Activated T-cell treated with anti-CD3 and anti-CD28 coated beads, Interleukin-2, amount 50 U/mL, for 72 hours (primary cell): Measurements from ENCODE around the gene KRT40. TPM values are rescaled to one million over a fixed set of nuclear protein-coding genes. Genes with fewer than 3 reads are reported as not detected.
"Not testable (repeated sequence)": the region's sequence is repeated elsewhere in the genome, so short reads cannot be mapped to it uniquely, and the experiment has no call there.

Source experiments
- ATAC-seq, 2 donors: fragments of 150-1000 bp; cut with Tn5 transposase; replicated peaks in 1 of 2; 2 replicates each; pipeline ENCODE4 v1.10.0; 2021; ENCODE audit warnings: moderate library complexity in 2 of 2, mild to moderate bottlenecking in 1 of 2
- DNase-seq, 2 donors: peaks; one replicate each; pipeline ENCODE4 v3.0.0; 2021 to 2022; ENCODE audit warnings: mixed read lengths in 1 of 2
- H3K27ac Mint-ChIP-seq: one replicate; pipeline ENCODE4 v1.8.0; 2022; ENCODE audit warnings: mild to moderate bottlenecking, moderate library complexity, mixed read lengths
- H3K27me3 Mint-ChIP-seq: one replicate; pipeline ENCODE4 v1.8.0; 2022; ENCODE audit warnings: low read depth, mixed read lengths
- H3K36me3 Mint-ChIP-seq, 2 donors: one replicate each; pipeline ENCODE4 v1.8.0; 2022; ENCODE audit warnings: mixed read lengths in 2 of 2, mild to moderate bottlenecking in 1 of 2; ENCODE audit not compliant: insufficient read depth in 2 of 2
- H3K4me1 Mint-ChIP-seq: one replicate; pipeline ENCODE4 v1.8.0; 2022; ENCODE audit warnings: low read depth, mixed read lengths
- H3K4me3 Mint-ChIP-seq, 2 donors: one replicate each; pipeline ENCODE4 v1.8.0; 2022; ENCODE audit warnings: mild to moderate bottlenecking in 2 of 2, mixed read lengths in 2 of 2, moderate library complexity in 2 of 2
- H3K9me3 Mint-ChIP-seq, 2 donors: one replicate each; pipeline ENCODE4 v1.8.0; 2022; ENCODE audit warnings: mixed read lengths in 2 of 2
- total RNA-seq, 2 donors: library from RNA; stranded (reverse); gene quantifications; one replicate each; pipeline ENCODE4 v1.2.3, GENCODE V29; 2022

Gene KRT40
- total RNA-seq, 2 donors from 2014 or later = not detected

GRCh38 chr17:41009936-41010335, 25.8 kb upstream of the KRT40 start:
- no peaks in the 10 kb centered on the region for H3K9me3 Mint-ChIP-seq
- no peak for DNase-seq
- H3K4me1 Mint-ChIP-seq = no peaks in the 10 kb centered on the region
- ATAC-seq = no peak
- no peak overlapping the region for H3K27ac Mint-ChIP-seq
- no peaks in the 10 kb centered on the region for H3K27me3 Mint-ChIP-seq
- no peak overlapping the region for H3K4me3 Mint-ChIP-seq
- no peaks in the 10 kb centered on the region for H3K36me3 Mint-ChIP-seq

- no peak overlapping the region for H3K4me3 Mint-ChIP-seq
These were observed 25.2 kb upstream of the KRT40 start for GRCh38 chr17:41009301-41009760.

GRCh38 chr17:41008811-41009210, 24.7 kb upstream of the KRT40 start, which contains the start of gene KRTAP3-1:
TSS of gene KRTAP3-1 (minus strand) at chr17:41009128. CDS start at chr17:41009074, 54 bp downstream.
- no peak within 1 kb of the TSS for H3K27ac Mint-ChIP-seq
- ATAC-seq (no peak), DNase-seq (no peak)
- no peaks in the 10 kb centered on the region for H3K36me3 Mint-ChIP-seq
- no peaks in the 10 kb centered on the region for H3K4me1 Mint-ChIP-seq
- H3K9me3 Mint-ChIP-seq = no peaks in the 10 kb centered on the region
- H3K27me3 Mint-ChIP-seq = no peaks in the 10 kb centered on the region
- no peak within 1 kb of the TSS for H3K4me3 Mint-ChIP-seq

More at GRCh38 chr17:41009301-41009760, 25.2 kb upstream of the KRT40 start:
- H3K4me1 Mint-ChIP-seq = no peaks in the 10 kb centered on the region
- ATAC-seq = no peak
- H3K9me3 Mint-ChIP-seq = no peaks in the 10 kb centered on the region
- H3K27ac Mint-ChIP-seq = no peak overlapping the region
- DNase-seq = no peak
- no peaks in the 10 kb centered on the region for H3K27me3 Mint-ChIP-seq
- H3K36me3 Mint-ChIP-seq = no peaks in the 10 kb centered on the region

DNA sequence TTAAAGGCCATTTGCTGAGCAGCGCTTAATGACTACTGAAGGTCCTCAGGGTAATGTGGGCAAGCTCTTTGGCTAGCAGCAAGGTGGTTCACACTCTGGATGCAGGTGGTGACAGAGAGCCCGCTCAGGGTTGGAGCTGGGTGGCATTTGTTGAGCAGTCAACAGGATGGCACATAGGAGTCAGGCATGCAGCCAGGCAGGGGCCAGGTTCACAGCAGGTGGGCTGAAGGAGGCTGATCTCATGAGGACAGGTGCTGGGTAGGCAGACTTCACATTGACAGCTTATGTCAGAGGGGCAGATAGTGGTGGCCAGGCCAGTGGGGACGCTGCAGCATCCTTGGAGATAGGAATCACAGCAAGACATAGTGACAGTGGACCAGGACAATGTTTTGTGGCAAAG, 20.3 kb upstream of the KRT40 start:
- no peak overlapping the region for H3K27ac Mint-ChIP-seq
- no peaks in the 10 kb centered on the region for H3K36me3 Mint-ChIP-seq
- peaks cover 6% of the 10 kb centered on the region for H3K4me1 Mint-ChIP-seq
- H3K9me3 Mint-ChIP-seq = no peaks in the 10 kb centered on the region
- no peak overlapping the region for H3K4me3 Mint-ChIP-seq
- DNase-seq (no peak), ATAC-seq (no peak)
- peaks cover 2% of the 10 kb centered on the region for H3K27me3 Mint-ChIP-seq

- Mint-ChIP-seq H3K27ac (no peak overlapping the region), H3K36me3 (no peaks in the 10 kb centered on the region), H3K9me3 (no peaks in the 10 kb centered on the region), H3K27me3 (peaks cover 7% of the 10 kb centered on the region), H3K4me1 (peaks cover 6% of the 10 kb centered on the region), H3K4me3 (no peak overlapping the region)
- DNase-seq = no peak
- no peak for ATAC-seq
These were observed 19.8 kb upstream of the KRT40 start for GRCh38 chr17:41003926-41004325.

GRCh38 chr17:41002814-41003213, 18.7 kb upstream of the KRT40 start:
- H3K4me1 Mint-ChIP-seq = peaks cover 6% of the 10 kb centered on the region
- H3K27ac Mint-ChIP-seq = no peak overlapping the region
- no peak overlapping the region for H3K4me3 Mint-ChIP-seq
- DNase-seq = no peak
- H3K9me3 Mint-ChIP-seq = no peaks in the 10 kb centered on the region
- peaks cover 15% of the 10 kb centered on the region for H3K27me3 Mint-ChIP-seq
- peak in 1 of 2 donors; percentile 50 for ATAC-seq
- H3K36me3 Mint-ChIP-seq = no peaks in the 10 kb centered on the region

GRCh38 chr17:41001795-41002194, 17.7 kb upstream of the KRT40 start:
- Mint-ChIP-seq H3K27me3 (peaks cover 24% of the 10 kb centered on the region), H3K4me3 (no peak overlapping the region), H3K27ac (no peak overlapping the region), H3K36me3 (no peaks in the 10 kb centered on the region), H3K9me3 (no peaks in the 10 kb centered on the region), H3K4me1 (peaks cover 6% of the 10 kb centered on the region)
- no peak for ATAC-seq
- DNase-seq = no peak

GRCh38 chr17:40999563-40999962, 15.4 kb upstream of the KRT40 start, which contains the start of gene KRTAP3-2:
TSS of gene KRTAP3-2 (minus strand) at chr17:40999906. CDS start at chr17:40999853, 53 bp downstream.
- H3K27ac Mint-ChIP-seq, H3K4me1 Mint-ChIP-seq, ATAC-seq, DNase-seq, H3K9me3 Mint-ChIP-seq, H3K4me3 Mint-ChIP-seq, H3K36me3 Mint-ChIP-seq: not testable (repeated sequence)
- H3K27me3 Mint-ChIP-seq = peaks cover 36% of the 10 kb centered on the region

- ATAC-seq (no peak), DNase-seq (no peak)
- Mint-ChIP-seq H3K36me3 (no peaks in the 10 kb centered on the region), H3K27ac (no peak overlapping the region), H3K4me1 (no peaks in the 10 kb centered on the region), H3K27me3 (peaks cover 54% of the 10 kb centered on the region), H3K9me3 (no peaks in the 10 kb centered on the region), H3K4me3 (no peak overlapping the region)
These were observed 13.2 kb upstream of the KRT40 start for GRCh38 chr17:40997361-40997760.

DNA sequence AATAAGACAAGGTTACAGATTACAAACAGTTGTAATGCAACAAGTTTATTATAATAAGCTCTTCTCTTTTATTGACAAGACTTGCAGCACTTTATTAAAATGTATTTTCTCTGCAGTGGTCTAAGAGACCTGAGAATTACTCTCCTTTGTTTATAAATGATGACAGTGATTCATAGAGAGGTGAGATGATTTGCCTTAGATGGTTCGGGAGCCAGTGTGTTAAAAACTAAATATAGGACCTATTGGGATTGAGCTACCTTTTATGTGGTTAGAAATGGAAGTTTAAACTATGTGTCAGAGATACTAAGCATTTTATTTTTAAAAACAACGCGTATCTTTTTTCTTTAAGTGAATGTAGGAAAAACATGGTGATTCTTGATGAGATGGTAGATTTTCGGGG, 12.7 kb upstream of the KRT40 start:
- DNase-seq (no peak), ATAC-seq (no peak)
- H3K9me3 Mint-ChIP-seq = no peaks in the 10 kb centered on the region
- H3K4me3 Mint-ChIP-seq = no peak overlapping the region
- H3K27ac Mint-ChIP-seq = no peak overlapping the region
- H3K4me1 Mint-ChIP-seq = no peaks in the 10 kb centered on the region
- peaks cover 56% of the 10 kb centered on the region for H3K27me3 Mint-ChIP-seq
- no peaks in the 10 kb centered on the region for H3K36me3 Mint-ChIP-seq

DNA sequence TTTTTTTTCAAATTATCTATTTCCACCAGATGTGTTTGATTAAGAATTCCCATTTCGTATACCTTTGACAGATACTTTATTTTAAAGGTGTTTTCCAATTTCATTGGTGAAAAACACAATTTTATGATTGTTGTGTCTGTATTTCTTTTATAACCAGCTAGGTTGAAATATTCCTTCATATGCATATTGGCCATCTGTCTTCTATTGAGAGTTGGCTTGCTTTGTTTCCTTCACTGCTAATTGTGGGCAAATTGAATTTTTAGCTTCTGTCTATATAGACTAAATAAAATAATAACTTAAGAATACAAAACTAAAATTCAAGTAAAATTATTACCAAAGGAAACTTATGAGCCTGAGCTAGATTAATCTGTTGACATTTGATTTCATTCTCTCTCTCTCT, 11.0 kb upstream of the KRT40 start:
- Mint-ChIP-seq H3K27ac (no peak overlapping the region), H3K36me3 (no peaks in the 10 kb centered on the region), H3K27me3 (peaks cover 56% of the 10 kb centered on the region), H3K9me3 (no peaks in the 10 kb centered on the region), H3K4me3 (no peak overlapping the region), H3K4me1 (no peaks in the 10 kb centered on the region)
- DNase-seq (no peak), ATAC-seq (no peak)

GRCh38 chr17:40993839-40994238, 9.7 kb upstream of the KRT40 start, which contains the start of gene KRTAP3-3:
TSS of gene KRTAP3-3 (minus strand) at chr17:40994164. CDS start at chr17:40994097, 67 bp downstream.
- Mint-ChIP-seq H3K36me3 (no peaks in the 10 kb centered on the region), H3K4me3 (no peak within 1 kb of the TSS), H3K27ac (no peak within 1 kb of the TSS), H3K4me1 (no peaks in the 10 kb centered on the region), H3K9me3 (no peaks in the 10 kb centered on the region), H3K27me3 (peaks cover 53% of the 10 kb centered on the region)
- DNase-seq (no peak), ATAC-seq (no peak)

GRCh38 chr17:40993084-40993483, 9.0 kb upstream of the KRT40 start:
- Mint-ChIP-seq H3K4me1 (no peaks in the 10 kb centered on the region), H3K27me3 (peaks cover 49% of the 10 kb centered on the region), H3K27ac (no peak overlapping the region), H3K36me3 (no peaks in the 10 kb centered on the region), H3K4me3 (no peak overlapping the region), H3K9me3 (no peaks in the 10 kb centered on the region)
- ATAC-seq = no peak
- DNase-seq = no peak

DNA sequence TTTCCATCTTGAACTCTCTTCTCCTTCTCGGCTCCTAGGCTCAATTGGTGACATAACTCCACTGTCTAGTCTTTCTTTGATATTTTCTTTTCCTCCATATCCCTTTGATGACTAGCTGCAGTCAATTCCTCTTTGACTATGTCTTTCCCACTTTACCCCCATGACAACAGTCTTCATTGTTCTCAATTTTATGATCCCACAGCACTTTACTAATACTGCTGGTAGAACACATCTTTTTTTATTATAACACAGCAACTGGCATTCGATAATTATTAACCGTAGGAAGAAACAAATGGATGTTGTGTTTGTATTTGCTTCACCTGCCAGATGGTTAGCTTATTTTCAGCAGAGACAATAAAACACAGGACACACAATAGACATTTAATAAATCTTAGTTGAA, 8.5 kb upstream of the KRT40 start:
- peaks cover 48% of the 10 kb centered on the region for H3K27me3 Mint-ChIP-seq
- DNase-seq (no peak), ATAC-seq (no peak)
- H3K4me3 Mint-ChIP-seq = no peak overlapping the region
- no peaks in the 10 kb centered on the region for H3K36me3 Mint-ChIP-seq
- H3K9me3 Mint-ChIP-seq = no peaks in the 10 kb centered on the region
- H3K4me1 Mint-ChIP-seq = no peaks in the 10 kb centered on the region
- H3K27ac Mint-ChIP-seq = no peak overlapping the region
